HG02938 (cell line): ENCODE measurements around the gene KSR1.
"Not testable (repeated sequence)": the region's sequence is repeated elsewhere in the genome, so short reads cannot be mapped to it uniquely, and the experiment has no call there.

Source experiments
- ATAC-seq: cut with Tn5 transposase; IDR thresholded peaks from one replicate; pipeline ENCODE4 v1.9.1; 2021; ENCODE audit warnings: mild to moderate bottlenecking, moderate library complexity; ENCODE audit not compliant: unreplicated experiment

Gene KSR1

DNA sequence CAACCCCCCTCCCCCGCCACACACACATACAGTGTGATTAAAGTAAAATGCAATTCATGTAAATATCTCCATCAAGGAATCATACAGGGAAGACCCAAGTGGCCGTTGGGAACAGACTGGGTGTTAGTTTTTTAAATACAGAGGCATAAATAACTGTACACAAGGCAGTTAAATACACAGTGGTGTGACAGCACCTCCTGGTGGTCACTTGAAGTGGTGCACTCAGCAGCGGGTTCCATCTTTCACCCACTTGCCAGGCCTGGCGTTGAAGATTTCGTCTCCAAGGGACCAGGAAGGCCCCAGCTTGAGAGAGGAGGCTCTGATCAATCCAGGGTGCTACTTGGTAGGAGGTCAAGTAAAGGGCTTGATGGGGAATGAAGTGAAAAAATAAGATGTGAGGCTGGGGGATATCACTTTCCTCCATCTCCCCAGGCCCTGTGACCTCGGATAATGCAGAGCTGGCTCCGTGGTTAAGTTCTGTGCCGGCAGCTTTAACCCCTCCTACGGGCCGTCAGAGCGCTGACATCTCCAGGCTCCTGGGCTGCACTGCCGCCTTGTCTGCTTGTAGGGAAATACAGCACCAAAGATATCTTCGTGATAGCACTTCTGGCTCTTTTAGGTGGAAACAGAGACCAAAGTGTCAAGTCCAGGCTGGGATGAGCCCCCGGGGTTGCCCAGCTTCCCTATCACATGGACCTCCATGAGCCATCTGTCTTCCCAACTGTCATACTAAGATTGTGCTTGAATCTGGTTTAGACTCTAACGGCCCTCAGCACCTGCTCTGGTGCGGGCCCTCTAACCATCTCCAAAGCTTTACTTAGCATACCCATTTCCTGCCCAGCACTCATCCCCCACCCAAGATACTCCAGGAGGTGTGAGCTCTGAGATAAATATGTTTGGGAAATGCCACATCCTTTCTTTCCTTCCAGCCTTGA, 195.4 kb downstream of the KSR1 start:
- no peak for ATAC-seq

DNA sequence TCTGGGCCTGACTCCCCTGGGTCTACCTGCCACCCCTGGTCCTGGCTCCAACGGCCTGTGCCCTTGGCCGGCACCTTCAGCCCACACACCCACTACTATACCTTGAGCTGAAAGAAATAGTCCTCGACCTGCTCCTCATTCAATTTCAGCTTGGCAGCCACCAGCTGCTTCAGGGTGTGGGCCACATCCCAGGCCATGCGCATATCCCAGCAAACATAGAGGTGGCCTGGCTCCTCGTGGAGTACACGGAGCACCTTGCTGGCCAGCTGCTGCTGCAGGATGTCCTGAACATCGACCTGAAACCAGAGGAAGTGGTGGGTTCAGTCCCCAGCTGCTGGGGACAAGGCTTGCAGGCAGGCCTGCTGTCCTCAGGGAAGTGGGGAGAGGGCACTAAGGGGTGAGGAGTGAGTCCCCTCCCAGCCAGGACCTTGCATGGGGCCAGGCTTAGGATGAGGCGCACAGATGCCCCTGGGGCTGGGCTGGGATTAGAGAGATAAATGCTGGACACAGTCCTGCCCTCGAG, 197.3 kb downstream of the KSR1 start:
- ATAC-seq = not testable (repeated sequence)

DNA sequence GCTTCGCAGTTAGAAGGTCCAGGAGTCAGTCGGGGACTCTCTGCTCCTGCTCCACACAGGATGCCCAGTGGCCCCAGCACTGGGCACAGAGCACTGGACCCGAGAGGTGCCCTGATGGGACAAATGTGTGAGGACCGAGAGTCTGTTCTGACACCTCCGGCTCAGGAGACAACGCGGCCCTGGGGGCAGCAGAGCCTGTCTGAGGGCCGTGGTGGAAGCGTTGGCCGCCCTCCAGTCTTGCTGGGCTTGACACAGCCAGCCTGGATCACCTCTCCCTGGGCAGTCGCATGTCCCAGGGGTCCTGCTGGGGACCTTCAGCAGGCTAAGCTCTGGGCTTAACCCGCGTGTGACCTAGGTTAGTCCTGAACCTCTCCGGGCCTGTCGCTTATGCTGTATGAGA, 197.9 kb downstream of the KSR1 start:
- no peak for ATAC-seq

DNA sequence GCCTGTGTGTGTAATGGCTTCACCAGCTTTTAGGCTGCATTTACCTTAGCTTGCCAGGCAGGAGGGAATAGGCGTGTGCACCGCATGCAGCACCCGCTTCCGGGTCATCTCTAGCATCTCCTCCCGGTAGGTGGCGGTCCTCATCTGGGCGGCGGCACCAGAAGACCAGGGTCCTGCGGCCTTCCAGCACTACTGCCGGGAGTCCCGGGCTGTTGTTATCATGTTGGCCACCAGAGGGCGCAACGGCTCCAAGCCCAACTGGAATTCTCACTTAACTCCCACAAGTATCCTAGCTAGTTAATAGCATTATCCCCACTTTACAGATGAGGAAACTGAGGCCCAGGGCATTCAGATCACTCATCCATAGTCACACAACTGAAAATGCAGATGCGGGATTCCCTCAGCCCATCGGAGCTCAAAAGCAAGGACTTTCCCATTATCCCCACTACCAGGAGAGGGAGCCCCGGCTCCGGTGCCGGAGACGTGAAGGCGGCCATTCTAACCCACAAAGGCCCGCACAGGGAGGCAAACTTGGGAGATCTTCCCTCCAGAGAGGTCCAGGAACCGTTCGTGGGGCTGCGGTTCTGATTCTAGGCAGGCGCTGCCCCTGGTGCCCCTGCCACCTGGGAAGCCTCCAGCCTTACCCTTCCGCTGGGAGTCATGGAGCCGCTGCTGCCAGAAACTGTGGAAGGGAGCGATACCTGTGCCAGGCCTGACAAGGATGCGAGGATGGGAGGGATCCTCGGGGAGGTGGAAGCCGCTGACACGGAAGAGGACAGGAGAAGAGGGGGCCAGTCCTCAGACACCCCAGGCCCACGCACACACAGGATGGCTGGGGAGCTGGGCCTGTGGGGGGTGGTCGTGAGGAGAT, 198.6 kb downstream of the KSR1 start:
- ATAC-seq = no peak

DNA sequence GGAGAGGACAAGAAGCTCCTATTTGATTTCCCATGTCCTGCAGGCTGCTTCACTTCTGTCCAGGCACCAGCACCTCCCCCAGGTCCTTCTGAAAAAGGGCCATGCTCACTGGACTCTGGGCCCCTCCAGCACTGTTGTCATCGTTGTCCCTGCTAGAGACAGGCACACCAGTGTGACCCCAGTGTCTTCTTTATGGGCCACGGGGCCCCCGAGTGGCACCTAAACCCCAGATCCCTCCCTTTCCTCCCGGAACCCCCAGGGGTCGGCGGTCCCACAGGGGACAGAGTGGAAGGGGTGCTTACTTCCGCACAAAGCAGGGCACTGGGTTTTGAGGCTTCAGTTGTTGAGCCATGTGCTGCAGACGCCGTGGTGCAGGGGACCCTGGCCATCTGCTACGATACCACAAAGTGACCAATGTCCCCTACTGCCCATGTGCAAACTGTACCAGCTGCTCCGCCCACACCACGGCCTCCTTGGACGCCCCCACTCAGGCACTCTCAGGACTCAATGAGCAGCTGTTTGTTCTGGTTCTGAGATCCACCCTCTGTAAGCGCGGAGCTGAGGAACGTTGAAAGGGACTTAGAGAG, 199.4 kb downstream of the KSR1 start:
- ATAC-seq = not testable (repeated sequence)

DNA sequence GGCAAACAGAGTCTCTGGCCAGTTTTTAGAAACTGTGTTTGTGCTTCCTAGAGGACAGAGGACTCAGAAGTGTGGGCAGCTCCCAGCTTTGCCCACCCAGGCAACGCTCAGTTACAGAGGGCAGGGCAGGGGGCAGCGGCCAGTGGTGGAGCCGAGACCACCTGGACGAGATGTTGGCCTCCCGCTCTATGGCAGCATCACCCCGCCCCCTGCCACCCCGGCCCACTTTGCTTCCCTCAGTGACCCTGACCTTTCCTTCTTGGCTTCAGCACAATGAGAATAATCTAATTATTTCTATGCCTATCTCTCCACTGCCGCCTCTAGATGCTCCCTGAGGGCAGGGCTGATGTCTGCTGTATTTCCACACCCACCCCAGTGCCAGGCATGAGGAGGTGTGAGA, 200.4 kb downstream of the KSR1 start:
- not testable (repeated sequence) for ATAC-seq

DNA sequence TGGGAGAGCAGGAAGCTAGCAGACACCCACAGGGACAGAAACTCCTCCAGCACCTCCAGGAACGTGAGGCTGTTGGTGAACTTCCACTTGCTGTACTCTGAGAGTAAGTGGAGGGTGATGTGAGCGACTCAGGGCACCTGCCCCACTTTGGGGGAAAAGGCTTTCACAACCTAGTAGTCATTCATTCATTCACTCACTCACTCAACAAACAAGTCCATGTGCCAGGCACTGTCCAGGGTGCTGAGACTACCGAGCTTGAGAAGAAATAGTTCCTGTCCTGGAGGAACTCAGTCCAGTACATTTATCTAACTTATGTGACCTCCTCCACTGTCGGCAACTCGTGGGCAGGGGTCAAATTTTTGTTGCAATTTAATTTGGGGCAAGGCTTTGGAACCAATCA, 201.4 kb downstream of the KSR1 start:
- no peak for ATAC-seq

DNA sequence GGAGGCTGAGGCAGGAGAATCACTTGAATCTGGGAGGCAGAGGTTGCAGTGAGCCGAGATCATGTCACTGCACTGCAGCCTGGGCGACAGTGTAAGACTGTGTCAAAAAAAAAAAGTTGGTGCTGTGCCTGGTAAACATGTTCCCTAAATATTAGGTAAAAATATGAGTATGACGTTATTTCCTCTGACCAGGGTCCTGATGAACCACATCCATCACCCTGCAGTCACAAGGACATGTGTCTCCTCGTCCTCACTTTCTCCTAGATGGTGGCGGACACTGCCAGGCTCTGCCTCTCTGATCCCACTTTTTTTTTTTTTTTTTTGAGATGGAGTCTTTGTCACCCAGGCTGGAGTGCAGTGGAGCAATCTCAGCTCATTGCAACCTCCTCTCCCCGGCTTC, 203.4 kb downstream of the KSR1 start:
- no peak for ATAC-seq

DNA sequence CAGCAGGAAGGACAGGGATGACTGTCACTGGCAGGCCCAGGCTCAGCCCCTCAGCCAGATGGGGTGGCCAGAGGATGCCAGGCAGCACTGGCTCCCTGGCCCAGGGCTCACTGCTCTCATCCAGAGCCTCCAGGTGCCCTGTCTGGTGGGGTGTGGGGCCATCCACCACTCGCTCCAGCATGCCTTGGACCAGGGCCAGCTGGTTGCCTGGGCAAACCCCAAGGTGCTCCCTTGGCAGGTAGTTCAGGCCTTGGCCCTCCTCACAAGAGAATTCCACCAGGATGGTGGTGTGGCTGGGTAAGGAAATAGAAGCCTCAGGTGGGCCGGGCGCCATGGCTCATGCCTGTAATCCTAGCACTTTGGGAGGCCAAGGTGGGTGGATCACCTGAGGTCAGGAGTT, 204.2 kb downstream of the KSR1 start:
- ATAC-seq = no peak

DNA sequence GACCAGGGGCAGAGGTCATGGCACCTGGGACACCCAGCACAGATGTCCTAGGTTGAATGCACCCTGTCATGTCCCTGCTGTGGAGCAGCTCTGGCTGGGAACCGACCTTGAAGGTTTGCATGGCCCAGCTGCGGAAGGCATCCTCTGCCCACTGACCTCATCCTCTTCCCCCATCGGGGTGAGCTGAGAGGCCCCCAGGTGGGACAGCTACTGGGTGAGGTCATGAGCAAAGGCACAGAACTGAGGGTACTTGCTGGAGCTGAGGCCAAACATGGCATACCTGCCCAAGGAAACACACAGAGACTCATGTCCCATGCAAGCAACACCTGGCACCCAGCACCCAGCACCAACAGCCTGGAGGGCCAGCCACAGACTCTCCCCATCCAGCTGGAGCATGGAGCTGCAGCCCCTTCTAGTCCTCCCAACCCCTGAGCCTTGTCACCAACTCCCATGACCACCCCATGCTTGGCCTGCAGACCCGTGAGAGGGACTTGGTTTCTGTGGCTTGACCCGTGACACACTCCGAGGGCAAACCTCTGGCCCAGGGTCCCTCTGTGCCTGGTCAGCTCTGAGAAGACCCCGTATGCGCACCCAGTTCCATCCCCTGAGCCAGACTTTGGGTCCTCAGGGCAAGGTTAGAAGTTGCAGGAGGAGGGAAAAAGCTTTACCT, 207.8 kb downstream of the KSR1 start:
- ATAC-seq = no peak

DNA sequence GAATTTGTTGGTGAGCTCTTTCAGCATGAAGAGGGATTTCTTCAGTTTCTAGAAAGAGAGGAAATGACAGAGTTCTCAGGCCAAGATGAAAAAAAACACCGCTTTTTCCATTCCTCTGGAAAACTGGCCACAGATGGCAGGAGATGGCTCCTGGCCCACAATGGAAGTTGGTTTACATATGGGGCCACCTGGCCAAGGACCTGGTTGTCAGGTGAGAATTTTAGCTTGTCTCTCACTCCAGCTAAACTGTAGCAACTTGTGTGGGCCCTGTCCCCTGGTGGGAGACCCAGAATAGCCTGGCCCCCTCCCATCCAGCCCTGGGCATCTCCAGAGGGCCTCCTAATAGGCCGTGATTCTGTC, 208.3 kb downstream of the KSR1 start:
- ATAC-seq = no peak

DNA sequence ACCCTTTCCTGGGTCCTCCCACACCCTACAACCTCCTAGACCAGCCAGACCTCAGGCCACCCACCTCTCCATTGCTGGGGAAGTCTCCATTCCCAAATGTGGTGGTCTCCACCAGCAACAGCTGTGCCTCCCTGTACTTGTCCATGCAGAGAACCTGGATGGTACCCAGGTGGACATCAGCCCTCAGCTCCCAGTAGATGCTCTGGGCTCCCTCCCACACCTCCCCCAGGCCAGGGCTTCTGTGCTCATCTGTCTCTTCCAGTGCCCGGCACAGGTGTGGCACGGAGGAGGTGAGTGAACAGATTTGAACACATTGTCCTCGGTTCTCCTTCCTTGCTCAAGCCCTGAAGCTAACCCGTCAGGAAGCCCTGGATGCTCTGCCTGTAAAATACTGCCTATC, 209.3 kb downstream of the KSR1 start:
- ATAC-seq = no peak

DNA sequence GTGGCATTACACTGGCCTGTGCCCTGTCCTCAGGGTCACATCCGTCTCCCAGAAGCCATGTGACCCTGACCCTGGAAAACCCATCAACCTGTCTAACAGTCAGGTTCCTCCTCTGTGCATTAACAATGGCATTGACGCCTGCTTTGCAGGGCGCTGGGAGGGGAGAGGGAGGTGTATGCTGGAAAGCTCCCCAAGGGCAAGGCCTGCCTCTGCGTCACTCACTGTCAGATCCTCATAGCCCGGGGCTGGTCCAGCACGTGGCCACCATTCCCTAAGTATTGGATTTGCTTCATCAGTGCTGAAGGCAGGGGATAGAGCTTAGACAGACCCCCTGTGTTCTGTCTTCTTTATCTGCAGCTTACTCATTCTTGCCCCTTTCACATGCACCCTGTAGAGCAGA, 210.0 kb downstream of the KSR1 start:
- not testable (repeated sequence) for ATAC-seq

DNA sequence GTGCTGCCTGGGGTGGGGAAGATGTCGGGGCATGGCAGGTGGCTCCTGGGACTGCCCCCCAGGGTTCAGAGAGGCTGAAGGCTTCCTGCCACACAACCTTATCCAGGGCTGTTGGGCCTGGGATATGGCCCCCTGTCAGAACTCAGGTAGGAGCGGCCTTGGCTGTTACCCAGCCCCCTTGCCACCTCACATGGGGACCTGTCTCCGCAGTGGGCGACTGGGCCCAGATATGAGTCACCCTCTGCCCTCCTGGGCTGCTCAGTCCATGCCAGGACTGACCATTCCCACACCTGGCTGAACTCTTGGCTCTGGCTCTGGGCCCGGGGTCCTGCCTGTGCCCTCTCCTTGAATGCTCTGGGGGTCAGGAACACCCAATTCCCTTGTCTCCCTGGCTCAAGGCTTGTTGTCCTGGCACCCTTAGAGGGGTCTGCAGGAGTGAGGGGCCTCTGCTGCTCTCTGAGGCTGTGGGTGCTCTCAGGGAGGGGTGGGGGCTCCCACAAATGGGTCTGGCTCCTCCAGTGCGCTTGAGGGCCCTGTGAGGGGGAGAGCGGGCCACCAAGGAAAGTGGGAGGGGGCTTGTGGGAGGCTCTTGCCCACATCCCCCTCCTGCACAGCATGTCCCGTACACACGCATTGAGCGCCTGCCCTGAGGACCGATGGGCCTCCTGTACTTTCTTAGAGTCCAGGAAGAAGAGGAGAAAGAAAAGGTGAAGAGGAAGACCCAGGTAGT, 210.7 kb downstream of the KSR1 start:
- ATAC-seq = no peak

DNA sequence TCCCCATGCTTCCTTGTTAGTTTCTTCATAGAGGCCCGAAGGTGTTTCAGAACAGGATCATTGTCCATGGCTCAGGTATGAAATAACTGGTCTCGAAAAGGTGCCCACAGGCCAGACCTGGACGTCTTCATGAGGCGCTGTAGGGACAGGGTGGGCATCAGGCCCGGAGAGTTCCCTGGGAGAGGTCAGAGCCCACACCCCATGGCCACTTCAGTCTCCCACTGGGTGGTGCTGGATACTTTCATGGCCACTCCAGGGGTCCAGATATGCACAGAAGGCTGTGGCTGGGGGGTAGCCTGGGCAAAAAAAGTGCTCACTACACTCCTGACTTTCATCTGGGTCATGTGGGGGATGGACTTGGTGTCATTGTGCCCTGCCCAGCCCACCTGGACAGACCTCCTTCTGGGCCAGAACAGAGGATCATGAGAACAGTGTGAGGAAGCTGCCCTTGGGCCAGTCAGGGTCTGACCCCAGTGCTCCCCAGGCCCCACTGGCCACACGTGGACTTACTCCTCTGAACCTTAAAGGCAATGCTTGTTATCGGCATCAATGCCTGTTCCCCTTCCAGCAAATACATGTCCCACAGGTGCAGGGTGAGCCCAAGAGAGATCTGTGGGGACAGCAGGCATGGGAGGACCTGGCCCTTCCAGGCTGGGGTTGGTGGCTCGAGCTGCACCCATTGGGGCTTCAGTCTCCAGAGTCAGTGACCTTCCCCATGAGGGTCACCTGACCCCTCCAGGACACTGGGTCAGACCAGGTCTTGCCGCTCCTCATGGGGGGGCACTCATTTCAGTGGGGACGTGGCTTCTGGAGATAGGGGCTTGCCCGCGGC, 211.6 kb downstream of the KSR1 start:
- ATAC-seq = no peak

DNA sequence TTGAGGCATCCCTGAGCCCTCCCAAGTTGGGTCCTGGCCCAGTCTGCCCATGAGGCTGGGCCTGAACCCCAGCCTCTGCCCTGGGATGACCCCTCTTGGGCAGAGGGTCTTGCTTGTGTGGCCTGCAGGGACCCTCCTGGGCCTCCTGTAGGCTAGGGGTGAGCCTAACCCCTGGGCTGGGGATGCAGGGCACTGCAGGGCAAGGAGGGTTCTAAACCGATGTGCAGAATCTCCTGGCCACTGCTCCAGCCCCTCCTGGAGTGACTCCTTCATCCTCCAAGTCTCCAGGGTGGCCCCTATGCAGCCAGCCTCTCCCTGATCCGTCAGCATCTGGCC, 212.2 kb downstream of the KSR1 start:
- ATAC-seq = no peak

DNA sequence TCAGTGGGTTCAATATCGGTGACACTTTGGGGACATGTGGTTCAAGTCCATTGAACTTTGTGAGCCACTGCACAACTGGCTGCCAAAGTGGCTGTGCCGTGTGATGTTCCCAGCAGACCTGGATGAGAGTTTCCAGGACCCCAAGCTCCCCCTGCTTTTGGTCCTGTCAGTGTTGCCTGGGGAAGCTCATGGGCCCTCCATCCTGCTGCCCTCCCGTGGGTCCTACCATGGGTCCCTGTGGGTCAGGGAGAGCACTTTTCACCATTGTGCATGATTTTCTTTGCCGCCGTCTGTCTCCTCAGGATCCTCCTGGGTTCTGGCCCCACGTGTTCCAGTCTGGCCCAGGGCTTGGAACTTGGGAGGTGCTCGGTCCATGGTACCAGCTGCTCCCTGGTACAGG, 212.9 kb downstream of the KSR1 start:
- no peak for ATAC-seq

DNA sequence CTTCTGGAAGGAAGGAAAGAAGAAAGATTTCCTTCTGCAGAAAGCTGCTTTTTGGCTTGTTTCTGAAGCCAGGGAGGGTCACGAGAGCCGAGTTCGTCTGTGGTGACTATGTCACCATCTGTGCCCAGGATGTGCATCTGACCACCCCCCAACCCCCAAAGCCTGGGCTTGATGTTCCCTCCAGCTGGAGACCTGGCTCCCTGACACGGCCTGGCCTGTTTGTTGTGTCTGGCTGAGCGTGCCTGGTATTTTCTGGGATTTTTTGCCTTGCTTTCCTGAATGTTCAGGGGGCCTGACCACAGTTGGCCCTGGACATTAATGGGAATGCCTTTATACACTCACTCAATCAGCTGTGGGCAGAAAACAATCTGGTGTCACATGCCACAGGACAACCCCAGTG, 213.6 kb downstream of the KSR1 start:
- ATAC-seq = no peak

DNA sequence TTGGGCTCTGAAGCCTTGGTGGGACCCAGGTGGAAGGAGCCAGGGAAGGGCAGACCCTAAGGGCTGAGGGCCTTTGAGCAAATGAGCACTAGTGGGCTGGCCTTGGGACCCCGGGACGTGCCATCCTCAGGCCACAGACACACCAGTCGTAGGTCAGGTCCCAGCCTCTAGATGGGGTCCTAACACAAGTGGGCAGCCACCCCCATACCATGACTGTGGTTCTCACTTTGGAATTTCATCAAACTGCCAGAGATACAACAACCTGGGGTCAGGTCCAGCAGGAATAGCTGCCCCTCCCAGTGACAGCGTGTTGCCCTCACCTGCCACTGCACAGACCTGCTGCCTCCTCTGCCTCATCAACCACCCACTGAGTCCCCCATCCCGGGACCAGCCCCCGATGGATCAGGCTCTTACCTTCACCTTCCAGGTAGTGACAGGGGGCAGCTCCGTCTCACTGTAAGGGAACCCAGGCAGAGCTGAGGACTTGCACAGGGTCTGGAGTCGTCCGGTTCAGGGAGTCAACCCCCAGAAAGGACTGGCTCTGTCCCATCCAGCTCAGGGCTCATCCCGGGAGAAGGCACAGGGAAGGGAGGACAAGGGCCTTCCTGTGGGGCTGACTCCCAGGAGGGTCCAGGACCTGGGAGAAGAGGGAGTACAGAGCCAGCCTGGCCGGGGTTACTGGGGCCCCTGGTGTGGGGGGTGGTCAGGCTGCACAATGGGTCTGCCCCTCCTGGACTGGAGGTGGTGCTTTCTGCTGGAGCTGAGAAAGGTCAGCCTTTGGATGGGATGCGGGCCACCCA, 214.7 kb downstream of the KSR1 start:
- ATAC-seq = no peak
